Endothelial cell of umbilical vein (primary cell): ENCODE results near the gene PKP3.

ENCODE experiments used
- EZH2 ChIP-seq: IDR thresholded peaks from 2 replicates; pipeline ENCODE4 v1.6.1; 2012; ENCODE audit warnings: borderline replicate concordance, low read depth, mild to moderate bottlenecking, moderate library complexity, low read length, inconsistent platforms; ENCODE audit not compliant: severe bottlenecking
- FOS ChIP-seq: IDR thresholded peaks from 2 replicates; pipeline ENCODE4 v1.6.1; 2011; ENCODE audit warnings: mild to moderate bottlenecking, low read length, moderate library complexity, borderline replicate concordance; ENCODE audit not compliant: insufficient read depth
- GATA2 ChIP-seq: IDR thresholded peaks from 2 replicates; pipeline ENCODE4 v1.7.0; 2011; ENCODE audit warnings: low read depth, mild to moderate bottlenecking, moderate library complexity, mixed read lengths, low read length; ENCODE audit not compliant: insufficient read length, insufficient read depth
- JUN ChIP-seq: IDR thresholded peaks from 2 replicates; pipeline ENCODE4 v1.6.1; 2011; ENCODE audit warnings: borderline replicate concordance, low read depth; ENCODE audit not compliant: insufficient read length, insufficient read depth
- MYC ChIP-seq: IDR thresholded peaks from one replicate; pipeline ENCODE4 v1.6.1; 2011; ENCODE audit warnings: mild to moderate bottlenecking, low read depth, low read length
- POLR2A ChIP-seq: IDR thresholded peaks from 2 replicates; pipeline ENCODE4 v1.6.1; 2012; ENCODE audit warnings: low read depth, mild to moderate bottlenecking, control low read depth, low read length
- POLR2AphosphoS5 ChIP-seq: IDR thresholded peaks from 2 replicates; pipeline ENCODE4 v1.6.1; 2012; ENCODE audit warnings: low read depth, mild to moderate bottlenecking, control low read depth, low read length, moderate library complexity; ENCODE audit not compliant: insufficient read depth
- TF ChIP-seq, protein P1 (sequence below), 2 donors: IDR thresholded peaks; 1 replicate in 1 of 2; 2 replicates in 1 of 2; pipeline ENCODE4 v1.5.1; 2011; ENCODE audit warnings: low read length in 2 of 2, mild to moderate bottlenecking in 2 of 2, moderate library complexity in 2 of 2, control low read depth in 1 of 2, inconsistent platforms in 1 of 2, low read depth in 1 of 2; ENCODE audit not compliant: insufficient read depth in 1 of 2; ENCODE audit errors: extremely low read depth in 1 of 2
- TF ChIP-seq, protein P2 (sequence below): IDR thresholded peaks from 2 replicates; pipeline ENCODE4 v1.6.1; 2011; ENCODE audit not compliant: insufficient read depth, insufficient read length

DNA sequence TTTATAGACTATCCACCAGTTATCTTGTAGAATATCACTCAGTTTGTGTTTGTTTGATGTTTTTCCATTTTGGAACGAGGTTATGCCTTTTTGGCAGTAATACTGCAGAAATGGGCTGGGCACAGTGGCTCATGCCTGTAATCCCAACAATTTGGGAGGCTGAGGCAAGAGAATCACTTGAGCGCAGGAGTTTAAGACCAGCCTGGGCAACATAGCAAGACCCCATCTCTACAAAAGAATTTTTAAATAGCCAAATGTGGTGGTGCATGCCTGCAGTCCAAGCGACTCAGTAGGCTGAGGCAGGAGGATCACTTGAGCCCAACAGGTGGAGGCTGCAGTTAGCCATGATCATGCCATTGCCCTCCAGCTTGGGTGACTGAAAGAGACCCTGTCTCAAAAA, 47.5 kb upstream of the PKP3 start:
- TF ChIP-seq POLR2A (no peak), JUN (no peak), GATA2 (no peak), EZH2 (no peak), POLR2AphosphoS5 (no peak), FOS (no peak), MYC (no peak)
- TF ChIP-seq, protein P1, sequence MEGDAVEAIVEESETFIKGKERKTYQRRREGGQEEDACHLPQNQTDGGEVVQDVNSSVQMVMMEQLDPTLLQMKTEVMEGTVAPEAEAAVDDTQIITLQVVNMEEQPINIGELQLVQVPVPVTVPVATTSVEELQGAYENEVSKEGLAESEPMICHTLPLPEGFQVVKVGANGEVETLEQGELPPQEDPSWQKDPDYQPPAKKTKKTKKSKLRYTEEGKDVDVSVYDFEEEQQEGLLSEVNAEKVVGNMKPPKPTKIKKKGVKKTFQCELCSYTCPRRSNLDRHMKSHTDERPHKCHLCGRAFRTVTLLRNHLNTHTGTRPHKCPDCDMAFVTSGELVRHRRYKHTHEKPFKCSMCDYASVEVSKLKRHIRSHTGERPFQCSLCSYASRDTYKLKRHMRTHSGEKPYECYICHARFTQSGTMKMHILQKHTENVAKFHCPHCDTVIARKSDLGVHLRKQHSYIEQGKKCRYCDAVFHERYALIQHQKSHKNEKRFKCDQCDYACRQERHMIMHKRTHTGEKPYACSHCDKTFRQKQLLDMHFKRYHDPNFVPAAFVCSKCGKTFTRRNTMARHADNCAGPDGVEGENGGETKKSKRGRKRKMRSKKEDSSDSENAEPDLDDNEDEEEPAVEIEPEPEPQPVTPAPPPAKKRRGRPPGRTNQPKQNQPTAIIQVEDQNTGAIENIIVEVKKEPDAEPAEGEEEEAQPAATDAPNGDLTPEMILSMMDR (IDR thresholded peaks at IDR 0.05; ENCODE audit: extremely low read depth in 1 of 2, insufficient read depth in 1 of 2, low read depth in 1 of 2, low read length in 2 of 2): no peak
- TF ChIP-seq, protein P2, sequence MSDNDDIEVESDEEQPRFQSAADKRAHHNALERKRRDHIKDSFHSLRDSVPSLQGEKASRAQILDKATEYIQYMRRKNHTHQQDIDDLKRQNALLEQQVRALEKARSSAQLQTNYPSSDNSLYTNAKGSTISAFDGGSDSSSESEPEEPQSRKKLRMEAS: no peak
